H1 (cell line): Measurements from ENCODE around the gene TMEM117. TPM values are rescaled to one million over a fixed set of nuclear protein-coding genes. Genes with fewer than 3 reads are reported as not detected.

Experiments used
- CTBP2 ChIP-seq: IDR thresholded peaks from 2 replicates; pipeline ENCODE4 v1.7.0; 2011; ENCODE audit warnings: borderline replicate concordance, mild to moderate bottlenecking, moderate library complexity, mixed read lengths, low read length; ENCODE audit not compliant: insufficient read depth, insufficient read length
- EP300 ChIP-seq, 2 experiments: IDR thresholded peaks; 1 replicate in 1 of 2; 2 replicates in 1 of 2; pipeline ENCODE4 v1.6.1; 2011 to 2012; ENCODE audit warnings: low read depth in 2 of 2, low read length in 2 of 2, mild to moderate bottlenecking in 2 of 2, borderline replicate concordance in 1 of 2, inconsistent platforms in 1 of 2, moderate library complexity in 1 of 2
- SAP30 ChIP-seq: fragments of 300-600 bp; sonication (generic); IDR thresholded peaks from 2 replicates; pipeline ENCODE4 v1.7.1; 2012; ENCODE audit warnings: low read length, moderate library complexity, mild to moderate bottlenecking, inconsistent platforms; ENCODE audit not compliant: insufficient read depth, insufficient replicate concordance
- SIN3A ChIP-seq, 2 experiments: IDR thresholded peaks in 1 of 2; conservative IDR thresholded peaks in 1 of 2; 2 replicates each; pipeline ENCODE4 v1.6.1; 2011 to 2012; ENCODE audit warnings: low read length in 2 of 2, improper control_type of control experiment in 1 of 2, low read depth in 1 of 2, mild to moderate bottlenecking in 1 of 2
- SP2 ChIP-seq: IDR thresholded peaks from 2 replicates; pipeline ENCODE4 v1.6.1; 2012; ENCODE audit warnings: mild to moderate bottlenecking, low read length, inconsistent platforms
- SRF ChIP-seq: IDR thresholded peaks from 2 replicates; pipeline ENCODE4 v1.6.1; 2011; ENCODE audit warnings: mild to moderate bottlenecking, low read depth, low read length, moderate library complexity
- polyA plus RNA-seq, 7 experiments: library from polyadenylated mRNA; depleted of rRNA in 3 of 7; stranded (reverse) in 5 of 7; unstranded in 2 of 7; fragments of >200 nt in 5 of 7; fragments of 200-250 nt in 2 of 7; gene quantifications; 1 replicate in 5 of 7; 2 replicates in 1 of 7; 4 replicates in 1 of 7; pipeline versions ENCODE4 v1.2.1 to v1.2.3, GENCODE V29; 2011 to 2013; ENCODE audit warnings: missing spikeins in 2 of 7, mixed read lengths in 2 of 7
- total RNA-seq: library from RNA; stranded (reverse); fragmentation: NEBNext Ultra II Directional; extraction: Animal tissue kit (Norgen Biotek cat#: 25700); gene quantifications from 2 replicates; pipeline ENCODE4 v1.2.1, GENCODE V29; 2021

Gene TMEM117
- total and polyA plus RNA-seq, 2 of the 8 experiments (the other 6 are each of a cell fraction or from before 2014, with no cell fraction given) = 0.80 to 1.4 TPM

GRCh38 chr12:43964033-43964432, 128.2 kb downstream of the TMEM117 start (continued):
- TF ChIP-seq SP2 = no peak
- no peak for TF ChIP-seq SRF
- TF ChIP-seq SAP30 = no peak
- no peak for TF ChIP-seq EP300 (IDR thresholded peaks at IDR 0.05; ENCODE audit: borderline replicate concordance in 1 of 2, low read depth in 2 of 2, low read length in 2 of 2)
- no peak for TF ChIP-seq SIN3A (conservative IDR thresholded peaks at IDR 0.05 in 1 of 2, IDR thresholded peaks at IDR 0.05 in 1 of 2; ENCODE audit: low read depth in 1 of 2, low read length in 2 of 2)
- no peak for TF ChIP-seq CTBP2
